GM21381 (cell line): Measurements from ENCODE around the gene PHLPP1.

Source experiments
- ATAC-seq: cut with Tn5 transposase; IDR thresholded peaks from one replicate; pipeline ENCODE4 v1.9.1; 2021; ENCODE audit warnings: mild to moderate bottlenecking, moderate library complexity; ENCODE audit not compliant: unreplicated experiment

PHLPP1 gene

GRCh38 chr18:62933261-62933887 lies 218.0 kb downstream of the PHLPP1 start:
- ATAC-seq = no peak

GRCh38 chr18:62935994-62936393 lies 220.7 kb downstream of the PHLPP1 start:
- no peak for ATAC-seq

DNA sequence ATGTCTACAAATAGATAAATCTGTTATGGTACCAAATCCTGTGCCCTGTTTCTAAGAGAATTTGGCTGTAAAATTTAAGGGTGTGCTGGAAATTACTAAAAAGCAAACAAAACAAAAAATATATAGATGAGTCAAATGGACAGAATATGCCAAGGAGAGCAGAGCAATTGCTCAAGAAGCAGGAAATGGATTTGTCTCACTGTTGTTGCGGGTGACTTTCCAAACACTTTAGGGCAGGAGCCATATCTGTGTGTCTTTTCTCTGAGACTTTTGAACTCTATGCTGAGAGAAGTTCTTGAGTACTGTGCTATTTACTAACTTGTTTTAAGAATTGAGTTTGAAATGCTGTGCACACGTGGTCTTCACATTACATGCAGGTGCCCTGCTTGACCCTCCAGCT lies 221.7 kb downstream of the PHLPP1 start:
- ATAC-seq = no peak

- no peak for ATAC-seq
These were observed 222.7 kb downstream of the PHLPP1 start for GRCh38 chr18:62938006-62938405.

DNA sequence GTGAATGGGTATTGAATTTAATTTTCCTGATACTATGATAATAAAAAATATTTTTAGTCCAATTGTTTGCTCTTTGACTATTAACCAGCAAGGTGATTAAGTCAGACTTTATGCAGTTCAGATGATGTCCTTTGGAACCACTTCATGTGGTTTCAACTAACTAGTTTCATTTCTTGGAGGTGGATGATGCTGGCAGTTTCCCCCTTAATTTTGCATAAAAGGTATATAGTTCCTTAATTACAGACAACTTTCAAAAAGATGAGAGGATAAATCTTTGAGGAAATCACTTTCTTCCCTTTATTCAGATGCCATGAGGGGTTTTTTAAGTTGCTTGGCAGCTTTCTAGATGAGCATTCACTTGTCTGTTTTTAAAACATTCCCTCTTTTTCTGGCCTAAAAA lies 223.1 kb downstream of the PHLPP1 start:
- ATAC-seq = no peak

GRCh38 chr18:62939433-62939832 lies 224.1 kb downstream of the PHLPP1 start:
- no peak for ATAC-seq

DNA sequence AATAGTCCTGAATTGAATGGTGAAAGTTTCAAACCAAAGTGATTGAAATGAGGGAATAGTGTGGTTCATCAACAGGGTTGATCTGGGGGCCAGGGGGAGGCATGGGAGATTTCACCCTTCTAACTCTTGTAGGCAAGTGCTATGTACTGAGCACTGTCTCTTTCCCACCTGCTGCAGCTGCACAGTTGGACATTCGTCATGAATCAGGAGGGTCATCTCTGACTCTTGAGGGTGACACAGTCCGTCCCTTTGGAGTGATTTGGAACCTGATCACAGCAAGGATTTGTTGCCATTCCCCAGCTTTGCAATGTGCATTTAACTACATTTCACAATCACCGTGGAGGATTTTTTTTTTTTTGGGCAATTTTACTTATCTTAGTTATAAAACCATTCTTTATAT lies 224.6 kb downstream of the PHLPP1 start:
- ATAC-seq = no peak

- ATAC-seq = no peak
These were observed 227.2 kb downstream of the PHLPP1 start for GRCh38 chr18:62942578-62942977.

DNA sequence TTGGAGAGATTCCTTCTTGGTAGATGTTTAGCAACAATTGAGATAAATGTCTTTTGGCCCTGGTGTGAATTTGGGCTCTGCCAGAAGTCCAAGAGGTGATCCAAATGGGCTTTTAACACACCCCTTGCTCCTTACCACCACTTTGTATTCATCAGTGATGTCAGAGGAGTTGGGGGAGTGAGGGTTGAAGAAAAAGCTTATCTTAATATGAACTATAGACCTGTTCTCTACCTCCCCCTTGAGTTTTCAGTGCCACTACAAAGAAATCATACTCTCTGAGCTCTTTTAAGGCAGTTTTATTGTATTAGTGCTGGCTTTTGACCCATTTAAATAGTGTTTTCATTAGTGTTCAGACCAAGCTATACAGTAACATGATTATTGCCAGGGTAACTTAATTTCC lies 229.1 kb downstream of the PHLPP1 start:
- no peak for ATAC-seq

DNA sequence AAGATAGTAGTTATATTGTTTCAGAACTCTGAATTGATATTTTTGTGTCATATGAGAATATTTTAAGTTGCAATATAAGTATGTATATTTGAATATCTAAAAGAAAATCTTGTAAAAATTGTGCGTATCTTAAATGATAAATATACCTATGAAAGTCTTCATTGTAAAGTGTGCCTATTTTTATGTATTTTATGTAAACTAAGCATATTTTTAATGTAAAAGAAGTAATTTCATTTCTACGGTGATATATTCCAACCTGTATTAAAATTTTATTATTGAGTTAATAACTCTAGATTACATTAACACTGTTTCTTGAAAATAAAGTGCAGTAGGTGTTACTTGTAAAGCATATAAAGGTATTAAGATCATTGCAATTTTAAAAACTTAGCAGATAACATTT lies 233.4 kb downstream of the PHLPP1 start:
- no peak for ATAC-seq

DNA sequence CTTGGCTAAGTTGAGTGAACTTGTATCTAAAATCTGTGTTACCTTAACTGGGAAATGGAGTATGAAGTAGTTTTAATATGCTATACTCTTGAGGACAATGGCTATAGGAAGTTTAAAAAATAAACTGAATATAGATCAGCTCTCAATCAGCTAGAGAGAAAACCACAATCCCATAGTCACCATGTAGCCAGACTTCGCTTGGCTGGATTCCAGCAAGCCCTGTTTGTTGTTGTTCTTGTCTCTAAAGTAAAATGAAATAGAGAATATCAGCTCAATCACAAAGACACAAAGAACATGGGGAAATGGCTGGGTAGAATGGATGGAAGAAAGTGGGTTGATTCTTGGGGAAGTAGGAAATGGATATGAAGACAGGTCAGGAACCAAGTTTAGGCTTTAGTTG lies 234.9 kb downstream of the PHLPP1 start:
- no peak for ATAC-seq

DNA sequence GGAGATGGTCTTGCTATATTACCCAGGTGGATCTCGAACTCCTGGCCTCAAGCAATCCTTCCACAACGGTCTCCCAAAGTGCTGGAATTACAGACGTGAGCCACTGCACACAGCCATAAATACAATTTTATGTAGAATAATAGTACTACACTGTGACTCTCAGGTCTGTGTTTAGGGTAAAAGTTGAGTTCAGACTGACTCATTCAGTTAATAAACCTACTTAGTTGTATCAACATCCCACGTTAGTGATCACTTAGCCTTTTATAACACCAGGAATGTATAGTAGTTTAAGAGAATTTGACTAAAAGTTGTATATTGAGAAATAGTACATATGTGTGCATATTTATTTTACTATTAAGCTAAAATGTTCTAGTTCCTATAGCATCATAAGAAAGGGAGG lies 237.5 kb downstream of the PHLPP1 start:
- ATAC-seq = no peak

GRCh38 chr18:62953663-62954062 lies 238.3 kb downstream of the PHLPP1 start:
- no peak for ATAC-seq

GRCh38 chr18:62954366-62954765 lies 239.0 kb downstream of the PHLPP1 start:
- ATAC-seq = no peak

- no peak for ATAC-seq
These were observed 242.6 kb downstream of the PHLPP1 start for GRCh38 chr18:62957885-62958472.

DNA sequence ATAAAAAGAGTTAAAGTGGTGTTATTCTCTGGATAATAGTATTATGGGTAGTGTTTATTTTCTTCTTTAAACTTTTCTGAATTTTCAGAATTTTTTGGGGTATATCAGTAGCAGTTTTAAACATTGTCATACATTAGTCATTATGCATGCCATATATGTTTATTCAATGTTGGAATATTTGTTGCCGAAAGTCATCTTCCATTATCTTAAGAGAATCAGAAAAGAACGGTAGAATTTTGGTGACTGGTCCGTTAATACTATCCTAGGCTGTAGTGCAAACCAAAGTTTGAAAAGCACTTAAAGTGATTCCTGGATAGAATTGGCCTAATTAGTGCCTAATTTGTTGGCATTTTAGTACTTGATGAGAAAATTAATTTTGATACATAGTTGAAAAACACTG lies 244.1 kb downstream of the PHLPP1 start:
- ATAC-seq = no peak

- ATAC-seq = no peak
These were observed 248.2 kb downstream of the PHLPP1 start for GRCh38 chr18:62963507-62963906.

DNA sequence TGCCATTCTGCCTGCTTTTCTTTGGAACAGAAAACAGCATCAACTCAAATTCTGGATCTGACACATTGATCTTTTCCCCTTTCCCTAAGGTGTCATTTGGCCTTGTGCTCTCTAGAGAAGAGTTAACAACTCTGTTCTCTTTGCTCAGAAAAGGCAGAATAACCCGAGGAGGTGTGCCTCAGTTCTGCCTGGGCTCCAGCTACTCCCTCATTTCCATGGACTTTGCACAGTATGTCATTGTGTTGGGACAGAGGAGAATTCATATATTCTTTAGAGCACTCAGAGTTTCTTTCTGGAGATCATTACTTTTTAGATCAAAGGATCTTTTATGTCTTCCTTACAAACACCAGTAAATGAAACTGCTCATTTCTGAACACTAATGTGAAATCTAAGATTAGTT lies 249.1 kb downstream of the PHLPP1 start:
- ATAC-seq = no peak

GRCh38 chr18:62967089-62967488 lies 251.7 kb downstream of the PHLPP1 start:
- ATAC-seq = no peak

GRCh38 chr18:62973689-62974088 lies 258.3 kb downstream of the PHLPP1 start:
- ATAC-seq = no peak

- no peak for ATAC-seq
These were observed 259.0 kb downstream of the PHLPP1 start for GRCh38 chr18:62974388-62974787.

DNA sequence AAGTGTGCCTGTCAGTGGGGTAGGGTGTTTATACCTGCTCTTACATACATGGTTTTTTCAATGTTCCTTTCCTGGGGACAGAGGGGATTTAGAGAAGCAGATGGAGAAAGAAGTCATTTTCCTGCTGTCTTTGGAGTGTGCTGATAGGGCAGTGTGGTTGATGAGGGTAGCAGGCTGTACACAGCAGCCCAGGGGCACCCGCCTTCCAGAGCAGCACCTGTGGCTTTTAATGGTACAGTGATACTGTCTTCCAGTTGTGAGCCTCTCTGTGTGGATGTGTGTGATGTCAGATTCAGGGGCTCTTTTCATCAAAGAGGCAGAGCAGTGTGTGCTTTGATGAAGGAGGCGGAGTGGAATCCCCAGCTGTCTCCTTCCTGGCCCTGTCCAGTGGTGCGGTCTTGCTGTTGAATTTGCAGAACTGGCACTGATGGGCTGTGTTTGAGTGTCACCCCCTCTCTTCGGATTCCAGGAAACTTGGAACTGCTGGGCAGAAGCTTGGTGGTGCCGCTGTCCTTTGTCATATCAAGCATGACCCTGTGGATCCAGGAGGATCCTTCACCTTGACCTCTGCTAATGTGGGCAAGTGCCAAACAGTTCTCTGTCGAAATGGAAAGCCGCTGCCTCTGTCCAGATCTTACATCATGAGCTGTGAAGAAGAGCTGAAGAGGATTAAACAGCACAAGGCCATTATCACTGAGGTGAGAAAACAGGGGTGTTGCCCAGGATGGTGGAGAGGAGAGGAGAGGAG lies 259.8 kb downstream of the PHLPP1 start:
- no peak for ATAC-seq
